ENCODE results near the gene CCDC68. TPM values are rescaled to one million over a fixed set of nuclear protein-coding genes. Genes with fewer than 3 reads are reported as not detected.

Gene CCDC68
- polyA plus RNA-seq, 2 of the 4 experiments (the other 2 are of a cell fraction): 3.1 to 12.4 TPM

- no peak for DNase-seq (ENCODE audit: low read depth in 1 of 2, low spot score in 1 of 2)
- no peak for ATAC-seq
- POLR2A ChIA-PET: no interaction called here
- Histone ChIP-seq H3K9me3 (no peaks in the 10 kb centered on the region), H3K4me3 (no peak overlapping the region), H3K4me1 (peaks cover 8% of the 10 kb centered on the region; the same call in 2 of the 3 replicates), H3K27ac (no peak overlapping the region), H3K4me2 (no peak overlapping the region)
- WGBS (ENCODE audit: missing lambda C conversion rate): 82% methylated on average over 2 of the region's 2 CpGs
- CTCF ChIA-PET: no interaction called here
- no peak for FAIRE-seq
- TF ChIP-seq E2F6 (IDR thresholded peaks at IDR 0.05; ENCODE audit: borderline replicate concordance, low read depth) (no peak), FOSL2 (IDR thresholded peaks at IDR 0.05) (no peak), FOSL2 (CRISPR knock-in tag; IDR thresholded peaks at IDR 0.05) (no peak), SMC3 (IDR thresholded peaks at IDR 0.05) (no peak), CBX8 (IDR thresholded peaks at IDR 0.05) (no peak), EHF (CRISPR knock-in tag; IDR thresholded peaks at IDR 0.05) (no peak), MAFK (IDR thresholded peaks at IDR 0.05; ENCODE audit: partially characterized antibody) (no peak)
These were observed 54.7 kb downstream of the CCDC68 start for GRCh38 chr18:54904581-54904980.

DNA sequence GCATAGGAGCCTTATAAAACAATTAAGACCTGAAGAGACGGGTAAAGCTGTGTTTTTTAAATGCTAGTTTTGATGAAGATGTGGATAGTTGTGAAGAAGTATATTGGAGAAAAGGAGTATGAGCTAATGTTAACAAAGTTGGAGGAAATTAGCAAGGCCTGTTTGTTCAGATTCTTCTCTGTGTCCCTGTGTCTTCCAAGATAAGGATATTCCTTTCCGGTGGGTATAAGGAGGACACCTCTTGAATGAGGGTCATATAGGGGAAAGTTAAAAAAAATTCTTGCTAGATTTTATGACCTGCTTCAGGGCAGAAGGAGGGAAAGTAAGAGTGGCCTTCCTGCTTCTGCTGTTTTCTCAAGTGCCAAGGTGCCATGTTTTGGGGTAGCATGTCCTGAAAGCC is 59.0 kb downstream of the CCDC68 start:
- no peak for DNase-seq (ENCODE audit: low read depth in 1 of 2, low spot score in 1 of 2)
- no peak for FAIRE-seq
- no peak overlapping the region for H3K4me2 ChIP-seq
- no peaks in the 10 kb centered on the region for H3K9me3 ChIP-seq
- H3K4me3 ChIP-seq: no peak overlapping the region
- H3K4me1 ChIP-seq: peaks cover 8% of the 10 kb centered on the region; the same call in 2 of the 3 replicates
- TF ChIP-seq ZNF302 (CRISPR knock-in tag; IDR thresholded peaks at IDR 0.05) (no peak), KDM1A (IDR thresholded peaks at IDR 0.05; ENCODE audit: low read depth) (no peak), PHF8 (IDR thresholded peaks at IDR 0.05; ENCODE audit: borderline replicate concordance, low read depth) (no peak), POLR2AphosphoS2 (conservative IDR thresholded peaks at IDR 0.05; ENCODE audit: low read length) (no peak), ZSCAN20 (CRISPR knock-in tag; IDR thresholded peaks at IDR 0.05) (no peak), ESRRA (IDR thresholded peaks at IDR 0.05; ENCODE audit: borderline replicate concordance, low read length) (no peak), NFE2L2 (conservative IDR thresholded peaks at IDR 0.05; ENCODE audit: low read length) (no peak), SMC3 (IDR thresholded peaks at IDR 0.05) (no peak), TFCP2L1 (CRISPR knock-in tag; IDR thresholded peaks at IDR 0.05) (no peak), MAZ (IDR thresholded peaks at IDR 0.05; ENCODE audit: borderline replicate concordance, low read depth, low read length) (no peak)
- TF ChIP-seq, protein P1, sequence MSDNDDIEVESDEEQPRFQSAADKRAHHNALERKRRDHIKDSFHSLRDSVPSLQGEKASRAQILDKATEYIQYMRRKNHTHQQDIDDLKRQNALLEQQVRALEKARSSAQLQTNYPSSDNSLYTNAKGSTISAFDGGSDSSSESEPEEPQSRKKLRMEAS (IDR thresholded peaks at IDR 0.05): no peak
- TF ChIP-seq, protein P2, sequence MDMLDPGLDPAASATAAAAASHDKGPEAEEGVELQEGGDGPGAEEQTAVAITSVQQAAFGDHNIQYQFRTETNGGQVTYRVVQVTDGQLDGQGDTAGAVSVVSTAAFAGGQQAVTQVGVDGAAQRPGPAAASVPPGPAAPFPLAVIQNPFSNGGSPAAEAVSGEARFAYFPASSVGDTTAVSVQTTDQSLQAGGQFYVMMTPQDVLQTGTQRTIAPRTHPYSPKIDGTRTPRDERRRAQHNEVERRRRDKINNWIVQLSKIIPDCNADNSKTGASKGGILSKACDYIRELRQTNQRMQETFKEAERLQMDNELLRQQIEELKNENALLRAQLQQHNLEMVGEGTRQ (IDR thresholded peaks at IDR 0.05): no peak
- TF ChIP-seq, protein P3, sequence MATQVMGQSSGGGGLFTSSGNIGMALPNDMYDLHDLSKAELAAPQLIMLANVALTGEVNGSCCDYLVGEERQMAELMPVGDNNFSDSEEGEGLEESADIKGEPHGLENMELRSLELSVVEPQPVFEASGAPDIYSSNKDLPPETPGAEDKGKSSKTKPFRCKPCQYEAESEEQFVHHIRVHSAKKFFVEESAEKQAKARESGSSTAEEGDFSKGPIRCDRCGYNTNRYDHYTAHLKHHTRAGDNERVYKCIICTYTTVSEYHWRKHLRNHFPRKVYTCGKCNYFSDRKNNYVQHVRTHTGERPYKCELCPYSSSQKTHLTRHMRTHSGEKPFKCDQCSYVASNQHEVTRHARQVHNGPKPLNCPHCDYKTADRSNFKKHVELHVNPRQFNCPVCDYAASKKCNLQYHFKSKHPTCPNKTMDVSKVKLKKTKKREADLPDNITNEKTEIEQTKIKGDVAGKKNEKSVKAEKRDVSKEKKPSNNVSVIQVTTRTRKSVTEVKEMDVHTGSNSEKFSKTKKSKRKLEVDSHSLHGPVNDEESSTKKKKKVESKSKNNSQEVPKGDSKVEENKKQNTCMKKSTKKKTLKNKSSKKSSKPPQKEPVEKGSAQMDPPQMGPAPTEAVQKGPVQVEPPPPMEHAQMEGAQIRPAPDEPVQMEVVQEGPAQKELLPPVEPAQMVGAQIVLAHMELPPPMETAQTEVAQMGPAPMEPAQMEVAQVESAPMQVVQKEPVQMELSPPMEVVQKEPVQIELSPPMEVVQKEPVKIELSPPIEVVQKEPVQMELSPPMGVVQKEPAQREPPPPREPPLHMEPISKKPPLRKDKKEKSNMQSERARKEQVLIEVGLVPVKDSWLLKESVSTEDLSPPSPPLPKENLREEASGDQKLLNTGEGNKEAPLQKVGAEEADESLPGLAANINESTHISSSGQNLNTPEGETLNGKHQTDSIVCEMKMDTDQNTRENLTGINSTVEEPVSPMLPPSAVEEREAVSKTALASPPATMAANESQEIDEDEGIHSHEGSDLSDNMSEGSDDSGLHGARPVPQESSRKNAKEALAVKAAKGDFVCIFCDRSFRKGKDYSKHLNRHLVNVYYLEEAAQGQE (IDR thresholded peaks at IDR 0.05): no peak
- POLR2A ChIA-PET: no interaction called here
- ATAC-seq: no peak
- 93% methylated on average over 2 of the region's 2 CpGs for WGBS (ENCODE audit: missing lambda C conversion rate)
- H3K27ac ChIP-seq: no peak overlapping the region
- CTCF ChIA-PET: no interaction called here

DNA sequence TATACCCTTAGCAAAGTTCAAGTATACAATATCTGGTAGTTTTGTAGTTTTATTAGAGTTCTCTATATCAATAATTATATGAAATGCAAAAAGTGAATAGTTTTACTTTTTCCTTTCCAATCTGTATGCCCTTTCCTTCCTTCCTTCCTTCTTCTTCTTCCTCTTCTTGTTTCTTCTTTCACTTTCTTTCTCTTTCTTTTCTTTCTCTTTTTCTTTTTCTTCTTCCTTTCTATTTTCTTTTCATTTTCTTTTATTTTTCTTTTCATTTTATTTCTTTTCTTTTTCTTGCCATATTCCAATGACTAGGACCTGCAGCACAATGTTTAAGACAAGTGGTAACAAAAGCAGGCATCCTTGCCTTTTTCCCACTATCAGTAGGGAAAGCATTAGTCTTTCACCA is 59.8 kb downstream of the CCDC68 start:
- Histone ChIP-seq H3K27ac (no peak overlapping the region), H3K4me1 (peaks cover 8% of the 10 kb centered on the region; the same call in 2 of the 3 replicates), H3K4me2 (no peak overlapping the region), H3K9me3 (no peaks in the 10 kb centered on the region), H3K4me3 (no peak overlapping the region)
- ChIA-PET CTCF (interaction anchor here (1.5 kb wide), 1 partner anchor 11 kb away, joined by 4 read pairs; no protein-coding TSS in a partner anchor), POLR2A (no interaction called here)
- FAIRE-seq (no peak), ATAC-seq (no peak), DNase-seq (ENCODE audit: low read depth in 1 of 2, low spot score in 1 of 2) (no peak)
- TF ChIP-seq ZNF302 (CRISPR knock-in tag; IDR thresholded peaks at IDR 0.05): no peak
- no peak for TF ChIP-seq FOSB (CRISPR knock-in tag; IDR thresholded peaks at IDR 0.05)
- TF ChIP-seq RFX5 (IDR thresholded peaks at IDR 0.05): no peak
- TF ChIP-seq FOSL2 (IDR thresholded peaks at IDR 0.05): no peak
- no peak for TF ChIP-seq FOSL2 (CRISPR knock-in tag; IDR thresholded peaks at IDR 0.05)
- no peak for TF ChIP-seq RAD21 (conservative IDR thresholded peaks at IDR 0.05 in 1 of 2, IDR thresholded peaks at IDR 0.05 in 1 of 2)
- TF ChIP-seq, protein P3 (IDR thresholded peaks at IDR 0.05): no peak
- no peak for TF ChIP-seq TP53 (CRISPR knock-in tag; IDR thresholded peaks at IDR 0.05)
- TF ChIP-seq POLR2AphosphoS2 (conservative IDR thresholded peaks at IDR 0.05; ENCODE audit: low read length): no peak
- no peak for TF ChIP-seq HDAC2 (IDR thresholded peaks at IDR 0.05)
- no peak for TF ChIP-seq ELK1 (IDR thresholded peaks at IDR 0.05; ENCODE audit: low read depth, low read length)

All from A549 (cell line).